GM18861 (cell line): ENCODE results near the gene FYB1.
"Not testable (repeated sequence)": the region's sequence is repeated elsewhere in the genome, so short reads cannot be mapped to it uniquely, and the experiment has no call there.

Experiments
- ATAC-seq: cut with Tn5 transposase; IDR thresholded peaks from one replicate; pipeline ENCODE4 v1.9.1; 2021; ENCODE audit not compliant: unreplicated experiment

FYB1 gene

DNA sequence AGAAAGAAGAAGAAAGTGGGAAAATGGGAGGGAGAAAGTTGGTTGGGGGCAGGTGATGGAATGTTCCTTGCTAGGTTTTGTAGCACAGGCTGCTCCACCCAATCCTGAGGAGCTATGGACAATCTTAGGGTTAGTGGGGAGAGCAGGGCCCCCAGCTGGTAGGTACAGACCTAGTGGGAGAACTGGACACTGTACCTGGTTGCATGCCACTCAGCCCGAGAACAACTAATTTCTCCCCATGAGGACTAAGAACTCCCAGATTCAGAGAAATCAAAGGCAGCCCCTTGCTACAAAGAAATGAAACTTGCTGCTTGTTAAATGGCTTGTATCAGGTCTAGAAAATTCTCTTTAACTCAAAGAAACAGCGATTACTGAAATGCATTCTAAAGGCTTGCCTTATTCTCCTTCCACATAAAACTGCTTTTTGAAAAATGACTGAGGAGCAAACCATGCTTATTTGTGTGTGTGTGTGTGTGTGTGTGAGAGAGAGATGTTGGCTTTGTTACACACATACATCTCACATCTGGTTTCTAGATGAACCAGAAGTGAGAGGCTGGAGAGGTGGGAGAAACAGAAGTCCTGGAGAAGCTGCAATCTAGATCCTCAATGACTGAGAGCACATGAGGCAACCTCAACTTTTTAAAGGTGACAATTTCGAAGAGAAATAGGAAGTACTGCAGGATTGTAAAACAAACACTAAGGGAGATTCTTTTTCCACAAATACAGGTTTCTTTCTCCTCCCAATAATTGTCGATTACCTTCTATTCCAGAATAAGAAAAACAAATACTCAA is 28.9 kb downstream of the FYB1 start:
- no peak for ATAC-seq

DNA sequence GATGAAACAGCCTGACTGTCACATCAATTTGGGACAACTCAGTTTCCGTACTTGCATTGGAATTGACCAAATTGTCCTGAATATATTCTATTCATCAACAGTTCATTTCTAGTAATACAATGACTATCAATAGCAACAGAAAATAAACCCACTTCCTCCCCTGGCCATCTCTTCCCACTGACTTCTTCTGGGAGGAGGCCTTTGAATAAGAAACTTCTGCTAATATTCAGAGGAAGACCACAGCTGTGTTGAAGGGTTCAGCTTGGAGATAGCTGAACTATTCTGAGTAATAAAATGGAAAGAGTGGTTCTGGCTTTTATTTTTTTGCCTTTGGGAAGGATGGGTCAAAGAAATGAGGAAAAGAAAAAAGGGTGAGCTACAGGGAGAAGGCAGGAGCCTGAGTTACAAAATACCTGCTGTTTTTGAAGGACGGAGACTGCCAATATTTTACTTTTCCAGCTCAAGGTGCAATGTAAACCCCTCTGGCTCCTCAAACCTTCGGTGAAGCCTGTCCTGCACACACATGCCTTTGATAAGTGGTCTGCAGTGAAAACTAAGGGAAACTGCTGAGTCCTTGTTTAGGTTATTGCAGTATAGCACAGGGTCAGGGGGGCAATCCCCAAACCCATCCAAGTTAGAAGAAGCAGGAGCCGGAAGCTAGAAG is 29.9 kb downstream of the FYB1 start:
- no peak for ATAC-seq

DNA sequence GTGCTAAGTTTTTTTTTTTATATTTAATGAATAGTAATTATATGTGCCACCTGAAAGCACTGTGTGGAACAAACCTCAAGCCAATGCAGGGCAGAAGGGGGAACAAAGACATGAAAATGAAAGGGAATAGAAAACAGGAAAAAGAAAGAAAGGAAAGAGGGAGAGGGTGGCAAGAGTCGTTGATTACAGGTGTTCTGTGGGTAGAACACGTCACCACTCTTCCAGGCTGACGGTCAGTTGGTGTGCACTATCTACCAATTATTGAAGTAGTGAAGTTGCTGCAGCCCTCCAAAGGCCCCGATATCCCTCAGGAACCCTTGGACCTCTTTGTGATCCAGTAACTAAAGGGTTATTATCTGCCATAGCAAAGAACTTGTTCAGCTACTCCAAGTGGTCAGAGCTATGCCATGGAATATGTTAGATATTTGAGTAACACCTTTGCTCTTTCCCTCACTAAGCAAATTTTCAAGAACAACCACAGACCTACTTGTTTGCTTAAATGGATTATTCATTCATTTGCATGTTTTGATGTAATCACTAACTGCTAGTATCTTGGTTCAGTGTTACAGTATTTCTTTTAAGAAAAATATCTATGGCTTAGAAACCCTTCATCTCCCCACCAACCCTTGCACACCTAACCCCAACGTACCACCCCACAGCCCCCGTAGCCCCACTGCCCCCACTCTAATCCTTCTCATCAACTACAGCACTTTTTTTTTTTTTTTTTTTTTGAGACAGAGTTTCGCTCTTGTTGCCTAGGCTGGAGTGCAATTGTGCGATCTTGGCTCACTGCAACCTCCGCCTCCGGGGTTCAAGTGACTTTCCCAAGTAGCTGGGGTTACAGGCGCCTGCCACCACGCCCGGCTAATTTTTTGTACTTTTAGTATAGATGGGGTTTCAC is 31.3 kb downstream of the FYB1 start:
- ATAC-seq: no peak

GRCh38 chr5:39186722-39187539 is 32.4 kb downstream of the FYB1 start:
- no peak for ATAC-seq

DNA sequence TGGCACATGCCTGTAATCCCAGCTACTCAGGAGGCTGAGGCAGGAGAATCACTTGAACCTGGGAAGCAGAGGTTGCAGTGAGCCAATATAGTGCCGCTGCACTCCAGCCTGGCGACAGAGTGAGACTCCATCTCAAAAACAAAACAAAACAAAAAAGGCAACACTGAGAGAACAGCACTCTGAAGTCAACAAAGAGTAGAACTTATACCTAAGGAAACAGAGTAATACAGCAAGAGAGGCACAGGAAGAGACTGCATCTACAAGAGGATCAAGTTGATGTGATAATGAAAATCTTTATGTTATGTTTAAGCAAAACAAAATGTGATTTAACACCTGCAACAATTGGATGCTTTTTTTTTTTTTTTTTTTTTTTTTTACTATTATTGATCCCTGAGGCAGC is 33.1 kb downstream of the FYB1 start:
- ATAC-seq: no peak

DNA sequence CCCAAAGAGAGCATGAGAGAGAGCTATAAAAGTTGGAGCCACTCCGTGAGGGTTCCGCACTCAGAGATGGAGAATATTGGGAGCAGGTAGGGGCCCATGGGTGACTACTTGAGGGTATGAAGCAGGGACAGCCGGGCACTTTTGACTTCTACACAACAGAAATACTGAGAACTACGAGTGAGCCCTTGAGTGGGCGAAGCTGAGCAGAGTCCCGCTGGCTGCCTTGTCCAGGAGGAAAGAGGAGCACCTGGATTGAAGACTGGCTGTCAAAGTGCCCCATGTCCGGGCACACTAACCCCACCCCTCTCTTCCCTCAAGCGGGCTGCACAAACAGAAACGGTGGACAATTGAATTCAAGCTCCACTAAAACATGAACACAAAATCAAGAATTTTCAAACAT is 33.6 kb downstream of the FYB1 start:
- ATAC-seq: no peak

DNA sequence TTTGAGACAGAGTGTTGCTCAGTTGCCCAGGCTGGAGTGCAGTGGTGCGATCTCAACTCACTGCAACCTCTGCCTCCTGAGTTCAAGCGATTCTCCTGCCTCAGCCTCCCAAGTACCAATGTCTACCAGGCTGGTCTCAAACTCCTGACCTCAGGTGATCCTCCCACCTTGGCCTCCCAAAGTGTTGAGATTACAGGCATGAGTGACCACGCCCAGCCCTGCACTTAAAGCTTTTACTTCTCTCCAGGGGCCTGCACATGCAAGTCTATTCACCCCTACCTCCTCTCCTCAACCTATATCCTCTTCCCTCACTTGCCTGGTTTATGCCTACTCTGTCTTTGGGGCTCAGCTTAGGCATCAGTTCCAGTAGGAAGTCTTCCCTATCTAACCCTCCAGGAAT is 39.8 kb downstream of the FYB1 start:
- ATAC-seq: not testable (repeated sequence)

DNA sequence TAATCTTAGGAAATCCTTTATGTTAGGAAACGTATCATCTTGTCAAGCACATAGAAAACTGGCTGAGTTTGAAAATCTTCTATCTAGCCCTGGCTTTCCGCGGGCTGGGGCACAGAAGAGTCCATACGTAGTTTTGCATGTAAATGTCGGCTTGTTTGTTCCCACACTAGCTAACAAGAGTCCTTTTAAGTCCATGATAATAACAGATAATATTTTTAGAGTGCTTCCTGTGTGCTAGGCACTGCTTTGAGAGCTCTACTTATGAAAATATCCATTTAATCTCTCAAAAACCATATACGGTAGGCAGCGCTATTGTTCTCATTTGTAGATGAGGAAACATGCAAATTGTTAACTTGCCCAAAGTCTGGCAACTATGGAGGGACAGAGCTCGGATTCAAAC is 40.5 kb downstream of the FYB1 start:
- no peak for ATAC-seq

- ATAC-seq: no peak
Measured at GRCh38 chr5:39178171-39178570, 41.2 kb downstream of the FYB1 start.

DNA sequence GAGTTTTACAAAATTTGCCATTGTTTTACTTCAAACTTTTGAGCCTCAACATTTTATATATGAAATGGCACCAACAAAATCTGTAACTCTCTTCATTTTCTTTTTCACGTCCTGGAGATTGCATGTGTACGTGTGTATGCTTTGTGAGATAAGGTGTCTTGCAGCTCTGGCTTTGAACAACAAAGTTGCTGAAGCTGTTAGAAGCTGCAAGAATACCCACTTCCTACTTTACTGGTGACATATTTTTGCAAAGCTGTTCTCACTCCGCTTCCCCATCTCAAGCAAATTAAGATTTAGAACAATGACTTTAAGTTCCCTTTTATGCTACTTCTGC is 41.8 kb downstream of the FYB1 start:
- ATAC-seq: peak; percentile 84

- peak; percentile 16 for ATAC-seq
Measured at GRCh38 chr5:39176759-39177630, 42.4 kb downstream of the FYB1 start.

DNA sequence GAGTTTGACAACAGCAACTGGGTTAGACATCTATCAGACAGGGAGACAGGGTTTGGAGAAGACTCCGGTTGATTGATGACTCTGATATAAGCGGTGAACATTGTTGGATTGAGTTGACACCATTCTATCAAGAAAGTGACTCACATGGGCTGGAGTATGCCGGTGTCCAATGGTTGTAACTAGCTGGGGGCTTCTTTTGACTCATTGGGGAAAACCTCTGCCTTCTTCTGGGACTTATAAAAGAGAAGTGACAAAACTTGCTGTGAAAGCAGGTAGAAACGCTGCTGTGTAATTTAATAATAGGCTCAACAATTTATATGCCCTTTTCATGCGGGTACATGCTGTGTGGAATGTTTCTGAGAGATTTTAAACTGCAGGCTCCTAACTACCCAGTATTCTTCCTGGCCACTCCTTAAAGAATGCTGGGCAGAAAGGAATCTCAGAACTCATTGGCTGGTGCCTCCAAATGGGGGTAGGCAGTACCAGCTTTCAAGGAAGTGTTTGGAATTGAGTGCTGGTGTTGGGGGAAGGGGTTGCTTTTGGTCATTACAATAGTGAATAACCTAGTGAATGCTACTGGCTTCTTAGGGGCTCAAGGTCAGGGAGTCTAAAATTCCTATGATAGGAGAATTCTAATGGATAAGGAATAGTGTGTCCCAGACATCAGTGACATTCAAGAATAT is 43.9 kb downstream of the FYB1 start:
- ATAC-seq: no peak

DNA sequence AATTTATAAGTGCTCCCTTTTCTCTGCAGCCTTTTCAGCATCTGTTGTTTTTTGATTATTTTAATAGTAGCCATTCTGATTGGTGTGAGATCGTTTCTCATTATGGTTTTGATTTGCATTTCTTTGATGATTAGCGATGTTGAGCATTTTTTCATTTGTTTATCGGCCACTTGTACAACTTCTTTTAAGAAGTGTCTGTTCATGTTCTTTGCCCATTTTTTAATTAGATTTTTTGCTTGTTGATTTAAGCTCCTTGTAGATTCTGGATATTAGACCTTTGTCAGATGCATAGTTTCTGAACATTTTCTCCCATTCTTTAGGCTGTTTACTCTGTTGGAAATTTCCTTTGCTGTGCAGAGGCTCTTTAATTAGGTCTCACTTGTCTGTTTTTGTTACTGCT is 46.3 kb downstream of the FYB1 start:
- ATAC-seq: no peak

DNA sequence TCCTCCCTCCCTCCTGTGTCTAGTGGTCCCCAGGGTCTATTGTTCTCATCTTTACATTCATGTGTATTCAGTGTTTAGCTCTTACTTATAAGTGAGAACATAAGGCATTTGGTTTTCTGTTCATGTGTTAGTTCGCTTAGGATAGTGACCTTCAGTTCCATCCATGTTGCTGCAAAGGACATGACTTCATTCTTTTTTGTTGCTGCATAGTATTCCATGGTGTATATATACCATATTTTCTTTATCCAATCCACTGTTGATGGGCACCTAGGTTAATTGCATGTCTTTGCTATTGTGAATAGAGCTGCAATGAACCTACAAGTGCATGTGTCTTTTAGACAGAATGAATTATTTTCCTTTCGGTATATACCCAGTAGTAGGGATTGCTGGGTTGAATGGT is 46.8 kb downstream of the FYB1 start:
- ATAC-seq: no peak

DNA sequence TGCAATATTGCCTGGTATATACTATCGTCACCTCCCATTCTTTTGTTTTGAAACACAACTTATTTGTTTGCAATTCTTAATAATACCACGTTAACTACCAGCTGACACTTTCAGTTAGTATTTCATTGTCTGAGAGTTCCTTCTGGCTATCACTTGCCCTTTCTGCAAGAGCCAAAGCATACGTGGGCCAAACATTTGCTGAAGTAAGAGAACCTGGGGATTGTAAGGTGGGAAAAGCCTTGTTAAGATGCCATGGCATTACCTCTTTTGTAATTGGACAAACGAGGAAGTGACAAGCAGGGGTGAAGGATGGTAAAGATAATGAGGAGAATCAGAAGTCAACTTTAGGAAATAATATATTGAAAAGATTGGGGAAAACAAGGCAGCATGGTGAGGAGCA is 47.7 kb downstream of the FYB1 start:
- ATAC-seq: no peak

DNA sequence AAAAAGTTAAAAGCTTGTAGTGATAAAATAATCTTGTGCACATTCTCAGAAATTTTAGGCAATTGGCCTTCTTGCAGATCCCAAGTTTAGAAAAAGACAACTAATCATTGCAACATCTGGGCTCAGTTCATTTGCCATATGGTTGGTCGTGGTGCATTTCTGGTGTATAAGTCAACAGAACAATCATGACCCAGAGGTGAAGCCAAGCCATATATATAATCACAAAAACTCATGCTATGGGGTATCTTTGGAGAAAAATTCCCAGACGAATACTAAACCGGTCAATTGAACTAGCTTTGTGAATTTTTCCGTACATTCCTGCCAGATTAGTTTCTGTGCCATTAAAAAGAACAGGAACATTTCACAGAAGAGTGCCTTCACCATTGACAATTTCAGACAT is 50.3 kb downstream of the FYB1 start:
- no peak for ATAC-seq

DNA sequence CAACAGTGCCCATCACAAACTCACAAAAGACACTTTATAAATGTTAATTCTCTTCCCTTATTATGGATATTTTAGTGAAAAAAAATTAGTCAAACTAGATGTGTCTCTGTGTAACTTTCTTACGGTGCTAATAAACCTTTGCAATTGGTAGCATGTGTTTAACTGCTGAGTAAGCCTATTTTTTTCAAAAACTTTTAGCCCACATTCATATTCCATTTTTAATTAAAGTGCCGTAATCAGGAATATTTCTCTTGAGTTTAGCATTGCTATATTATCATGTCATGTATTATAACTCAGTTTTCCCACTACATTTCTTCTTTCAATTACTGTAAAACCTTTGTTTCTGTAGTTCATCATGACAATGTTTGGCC is 51.4 kb downstream of the FYB1 start:
- ATAC-seq: no peak

DNA sequence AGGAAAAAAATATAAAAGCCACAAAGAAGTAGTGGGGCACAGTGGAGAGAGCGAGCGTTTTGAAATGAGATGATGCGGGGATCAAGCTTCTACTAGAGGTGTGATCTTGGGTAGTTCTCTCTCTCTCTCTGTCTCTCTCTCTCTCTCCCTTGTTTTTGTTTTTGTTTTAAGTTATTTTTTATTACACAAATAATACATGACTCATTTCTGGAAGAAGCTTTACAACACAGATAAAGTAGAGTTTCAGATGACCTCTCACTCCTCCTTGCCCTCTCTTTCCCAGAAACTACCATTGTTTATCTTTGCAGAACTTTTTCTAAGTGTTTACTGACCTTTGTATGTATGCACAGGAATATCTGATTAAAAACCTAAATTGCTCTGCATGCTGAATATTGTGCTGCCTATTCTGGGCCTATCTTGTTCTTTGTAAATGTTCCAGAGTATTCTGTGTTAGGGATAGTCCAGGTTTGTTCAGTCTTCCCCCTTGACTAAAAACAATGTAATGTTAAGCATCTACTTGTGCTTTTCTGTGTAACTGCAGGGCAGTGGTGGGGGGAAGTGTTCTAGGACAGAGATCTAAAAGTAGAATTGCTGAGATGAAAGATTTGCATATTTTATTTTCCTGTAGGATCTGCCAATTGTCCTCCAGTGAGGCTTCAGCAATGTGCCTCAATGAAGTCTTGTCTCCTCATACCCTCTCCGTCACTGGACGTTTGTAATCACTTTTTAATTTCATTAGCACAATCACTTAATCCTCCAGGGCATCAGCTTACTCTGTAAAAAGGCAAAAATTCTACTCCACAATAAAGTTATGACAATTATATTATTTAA is 52.0 kb downstream of the FYB1 start:
- ATAC-seq: no peak
